Coronary artery (tissue), 2 donors: ENCODE results near the gene ATRNL1.

Source experiments
- DNase-seq: peaks from one replicate; pipeline ENCODE4 v3.0.0-alpha.2; 2017; ENCODE audit warnings: low spot score
- H3K27ac ChIP-seq, 2 donors: fragments of 200-600 bp; sonication (generic); one replicate each; pipeline ENCODE4 v1.5.1; 2016 to 2019
- H3K4me3 ChIP-seq: fragments of 200-600 bp; sonication (generic); 2 replicates; pipeline ENCODE4 v1.5.1; 2016; ENCODE audit warnings: mild to moderate bottlenecking, moderate library complexity
- TF ChIP-seq, protein P1 (sequence below): fragments of 200-600 bp; sonication (generic); IDR thresholded peaks from one replicate; pipeline ENCODE4 v1.5.1; 2019; ENCODE audit warnings: antibody characterized with exemption

ATRNL1 gene

DNA sequence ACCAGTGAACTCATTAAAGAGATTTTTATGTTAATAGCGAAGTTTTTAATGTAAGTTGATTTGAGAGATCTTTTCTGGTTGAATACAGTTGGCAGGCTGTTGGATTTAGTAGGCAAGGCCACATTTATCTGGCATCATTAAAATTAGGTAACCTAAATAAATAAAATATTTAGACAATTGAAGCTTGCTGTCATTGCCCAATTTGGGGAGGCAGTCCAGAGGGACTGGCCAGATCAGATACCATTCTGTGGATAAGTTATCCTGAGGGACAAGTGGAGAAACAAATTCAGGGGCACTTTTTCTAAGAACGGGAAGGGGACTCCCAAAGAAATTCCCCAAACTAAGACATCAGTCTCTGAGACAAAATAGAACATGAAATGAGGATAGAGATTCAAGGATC, 782.0 kb downstream of the ATRNL1 start:
- TF ChIP-seq, protein P1, sequence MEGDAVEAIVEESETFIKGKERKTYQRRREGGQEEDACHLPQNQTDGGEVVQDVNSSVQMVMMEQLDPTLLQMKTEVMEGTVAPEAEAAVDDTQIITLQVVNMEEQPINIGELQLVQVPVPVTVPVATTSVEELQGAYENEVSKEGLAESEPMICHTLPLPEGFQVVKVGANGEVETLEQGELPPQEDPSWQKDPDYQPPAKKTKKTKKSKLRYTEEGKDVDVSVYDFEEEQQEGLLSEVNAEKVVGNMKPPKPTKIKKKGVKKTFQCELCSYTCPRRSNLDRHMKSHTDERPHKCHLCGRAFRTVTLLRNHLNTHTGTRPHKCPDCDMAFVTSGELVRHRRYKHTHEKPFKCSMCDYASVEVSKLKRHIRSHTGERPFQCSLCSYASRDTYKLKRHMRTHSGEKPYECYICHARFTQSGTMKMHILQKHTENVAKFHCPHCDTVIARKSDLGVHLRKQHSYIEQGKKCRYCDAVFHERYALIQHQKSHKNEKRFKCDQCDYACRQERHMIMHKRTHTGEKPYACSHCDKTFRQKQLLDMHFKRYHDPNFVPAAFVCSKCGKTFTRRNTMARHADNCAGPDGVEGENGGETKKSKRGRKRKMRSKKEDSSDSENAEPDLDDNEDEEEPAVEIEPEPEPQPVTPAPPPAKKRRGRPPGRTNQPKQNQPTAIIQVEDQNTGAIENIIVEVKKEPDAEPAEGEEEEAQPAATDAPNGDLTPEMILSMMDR, result no peak
- Histone ChIP-seq H3K27ac (no peak overlapping the region), H3K4me3 (no peak overlapping the region)
- no peak for DNase-seq

- TF ChIP-seq, protein P1, result no peak
- Histone ChIP-seq H3K27ac (no peak overlapping the region), H3K4me3 (no peak overlapping the region)
- DNase-seq, result no peak
Observed at GRCh38 chr10:115879372-115880089, 786.4 kb downstream of the ATRNL1 start.

GRCh38 chr10:115882021-115882420, 788.9 kb downstream of the ATRNL1 start:
- no peak for DNase-seq
- Histone ChIP-seq H3K27ac (no peak overlapping the region), H3K4me3 (no peak overlapping the region)
- TF ChIP-seq, protein P1, result no peak

DNA sequence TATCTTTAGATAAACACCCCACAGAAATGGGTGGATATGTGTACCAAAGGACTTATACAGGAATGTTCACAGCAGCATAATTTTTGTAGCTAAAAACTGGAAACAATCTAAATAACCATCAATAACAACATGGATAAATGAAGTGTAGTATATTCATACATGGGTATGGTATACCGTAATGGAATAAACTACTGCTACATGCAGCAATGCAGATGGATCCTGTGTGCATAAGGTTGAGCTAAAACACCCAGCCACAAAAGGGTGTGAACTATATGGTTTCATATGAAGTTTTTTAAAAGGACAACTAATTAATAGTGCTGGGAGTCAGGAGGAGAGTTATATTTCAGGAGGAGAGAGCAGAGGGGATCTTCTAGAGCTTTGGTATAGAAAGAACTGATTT, 790.2 kb downstream of the ATRNL1 start:
- Histone ChIP-seq H3K4me3 (no peak overlapping the region), H3K27ac (no peak overlapping the region)

DNA sequence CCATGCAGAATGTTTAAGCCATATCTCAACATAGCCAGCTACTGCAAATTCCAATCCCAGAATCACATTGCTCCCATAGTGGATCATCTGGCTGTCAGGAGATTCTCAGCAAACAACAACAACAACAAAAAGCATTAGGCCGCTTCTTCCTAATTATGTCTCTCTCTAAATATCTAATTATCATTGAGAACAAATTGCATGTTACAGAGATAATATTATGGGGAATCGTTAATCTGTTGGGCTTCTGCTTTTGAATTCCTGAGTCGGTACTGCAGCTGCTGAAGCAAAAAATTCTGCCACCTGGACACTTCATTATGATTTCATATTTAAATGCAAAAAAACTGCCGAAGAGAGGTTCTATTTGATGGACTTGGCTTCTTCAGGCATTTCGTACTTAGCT, 791.2 kb downstream of the ATRNL1 start:
- DNase-seq, result no peak
- Histone ChIP-seq H3K27ac (no peak overlapping the region), H3K4me3 (no peak overlapping the region)
- TF ChIP-seq, protein P1, result no peak

More for the DNA sequence above, 790.2 kb downstream of the ATRNL1 start:
- TF ChIP-seq, protein P1, result no peak
- DNase-seq, result no peak

- TF ChIP-seq, protein P1, result no peak
- H3K27ac ChIP-seq, result no peak overlapping the region
- DNase-seq, result no peak
- no peak overlapping the region for H3K4me3 ChIP-seq
Observed at GRCh38 chr10:115895166-115895565, 802.0 kb downstream of the ATRNL1 start.

DNA sequence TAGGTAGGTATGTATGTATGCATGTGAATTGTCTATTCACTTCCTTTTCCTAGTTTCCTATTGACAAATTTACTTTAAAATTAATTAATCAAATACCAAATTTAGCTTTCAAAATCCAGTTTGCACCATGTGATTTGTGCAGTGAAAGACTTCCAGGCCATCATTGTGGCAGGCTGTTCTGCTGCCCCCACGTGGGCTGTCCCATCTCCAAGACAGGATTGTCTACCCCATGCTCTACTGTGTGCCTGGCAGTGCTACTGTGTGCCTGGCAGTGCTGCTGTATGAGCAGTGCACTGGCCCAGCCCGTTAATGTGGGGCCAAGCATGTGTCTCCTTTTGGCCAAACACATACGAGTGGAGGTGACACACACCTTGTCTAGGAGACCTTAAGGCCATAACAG, 805.1 kb downstream of the ATRNL1 start:
- TF ChIP-seq, protein P1, result no peak
- no peak for DNase-seq

More for the DNA sequence above, 805.1 kb downstream of the ATRNL1 start:
- H3K4me3 ChIP-seq, result no peak overlapping the region
- H3K27ac ChIP-seq, result no peak overlapping the region
